ENCODE data around the gene CLTCL1.

CLTCL1 gene

GRCh38 chr22:19224557-19224956, 67.0 kb downstream of the CLTCL1 start:
- H3K27ac ChIP-seq = no peak overlapping the region

GRCh38 chr22:19223617-19224016, 67.9 kb downstream of the CLTCL1 start:
- H3K27ac ChIP-seq = no peak overlapping the region

More at GRCh38 chr22:19224557-19224956, 67.0 kb downstream of the CLTCL1 start:
- TF ChIP-seq ZFX (IDR thresholded peaks at IDR 0.05; ENCODE audit: borderline replicate concordance) (no peak), CTCF (IDR thresholded peaks at IDR 0.05) (no peak)

GRCh38 chr22:19223110-19223509, 68.4 kb downstream of the CLTCL1 start:
- TF ChIP-seq ZFX (IDR thresholded peaks at IDR 0.05; ENCODE audit: borderline replicate concordance) = no peak
- TF ChIP-seq CTCF (IDR thresholded peaks at IDR 0.05) = no peak
- no peak overlapping the region for H3K27ac ChIP-seq

More at GRCh38 chr22:19223617-19224016, 67.9 kb downstream of the CLTCL1 start:
- no peak for TF ChIP-seq CTCF (IDR thresholded peaks at IDR 0.05)
- TF ChIP-seq ZFX (IDR thresholded peaks at IDR 0.05; ENCODE audit: borderline replicate concordance) = no peak

DNA sequence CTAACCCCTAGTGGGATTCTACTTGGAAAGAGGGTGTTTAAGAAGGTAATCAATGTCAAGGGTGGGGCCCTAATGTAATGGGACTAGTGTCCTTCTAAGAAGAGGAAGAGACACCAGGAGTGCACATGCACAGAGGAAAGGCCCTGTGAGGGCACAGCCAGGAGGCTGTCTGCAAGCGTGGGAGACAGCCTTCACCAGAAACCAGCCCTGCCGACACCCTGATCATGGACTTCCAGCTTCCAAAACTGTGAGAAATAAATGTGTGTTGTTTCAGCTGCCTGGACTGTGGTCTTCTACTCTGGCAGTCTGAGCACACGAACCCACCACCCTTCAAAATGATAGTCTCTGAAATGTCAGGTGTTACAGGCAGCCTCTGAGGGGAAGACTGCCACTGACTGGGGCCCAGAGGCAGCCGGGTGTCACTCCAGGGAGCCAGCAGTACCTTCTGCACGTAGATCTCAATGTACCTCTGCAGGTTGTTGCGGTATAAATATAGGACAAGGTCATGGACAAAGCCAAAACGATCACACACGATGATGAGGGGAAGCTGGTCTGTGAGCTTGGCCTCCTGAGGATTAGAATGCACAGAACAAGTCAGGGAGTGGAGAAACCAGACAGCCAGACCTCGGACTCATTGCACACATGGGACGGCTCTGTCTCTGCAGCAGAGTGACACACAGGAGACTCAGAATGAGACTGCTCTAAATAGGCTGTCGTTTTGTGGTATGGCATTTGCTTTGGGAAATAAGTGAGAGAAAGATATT, 69.1 kb downstream of the CLTCL1 start:
- TF ChIP-seq ZFX (IDR thresholded peaks at IDR 0.05; ENCODE audit: borderline replicate concordance) (no peak), CTCF (IDR thresholded peaks at IDR 0.05) (no peak)
- no peak overlapping the region for H3K27ac ChIP-seq

DNA sequence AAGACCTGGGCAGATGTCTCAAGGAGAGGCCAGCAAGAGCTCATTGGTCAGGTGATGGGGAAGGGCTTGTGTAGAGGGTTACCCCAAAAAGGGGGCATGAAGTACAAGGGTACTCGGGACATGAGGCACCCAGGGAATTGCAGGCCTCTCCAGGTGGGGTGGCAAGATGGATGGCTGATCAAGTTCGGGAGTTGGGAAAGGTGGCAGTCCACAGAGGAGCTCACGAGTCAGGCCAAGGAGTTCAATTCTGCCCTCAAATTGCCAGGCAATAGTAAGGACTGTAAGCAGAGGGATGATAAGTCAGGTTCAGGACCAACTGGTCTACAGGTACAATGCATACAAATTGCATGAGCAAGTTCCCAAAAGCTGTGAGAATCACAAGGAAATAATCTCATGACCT, 70.7 kb downstream of the CLTCL1 start:
- no peak overlapping the region for H3K27ac ChIP-seq
- no peak for TF ChIP-seq CTCF (IDR thresholded peaks at IDR 0.05)
- TF ChIP-seq ZFX (IDR thresholded peaks at IDR 0.05; ENCODE audit: borderline replicate concordance) = no peak

- no peak for TF ChIP-seq CTCF (IDR thresholded peaks at IDR 0.05)
- TF ChIP-seq ZFX (IDR thresholded peaks at IDR 0.05; ENCODE audit: borderline replicate concordance) = no peak
- no peak overlapping the region for H3K27ac ChIP-seq
Observed at GRCh38 chr22:19218541-19219233, 72.8 kb downstream of the CLTCL1 start.

DNA sequence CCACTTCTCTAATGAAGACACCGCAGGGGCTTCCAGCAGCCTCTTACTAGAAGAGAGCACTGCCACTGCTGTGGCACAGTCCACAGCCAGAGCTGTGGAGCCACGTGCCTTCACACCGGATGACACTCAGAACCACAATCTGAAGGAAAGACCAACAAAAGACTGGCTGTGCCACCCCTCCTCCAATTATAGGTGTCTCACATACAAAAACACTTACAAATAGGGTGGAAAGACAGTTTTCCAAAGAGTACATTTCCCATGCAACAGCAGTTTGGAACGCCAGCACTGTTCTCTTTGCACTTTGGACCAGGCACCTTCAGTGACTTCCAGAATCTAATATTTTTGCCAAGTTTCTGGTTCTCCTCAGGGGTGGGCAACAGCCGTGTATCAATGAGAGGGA, 74.9 kb downstream of the CLTCL1 start:
- TF ChIP-seq CTCF (IDR thresholded peaks at IDR 0.05) = no peak
- TF ChIP-seq ZFX (IDR thresholded peaks at IDR 0.05; ENCODE audit: borderline replicate concordance) = no peak
- H3K27ac ChIP-seq = no peak overlapping the region
